GM19239 (cell line): ENCODE data around the gene FMNL2.

Experiments used
- DNase-seq: peaks from one replicate; pipeline ENCODE4 v3.0.0; 2011; ENCODE audit warnings: low spot score; ENCODE audit not compliant: insufficient read length
- FAIRE-seq: peaks from 2 replicates; lab custom pipeline; 2011; peaks lifted over from hg19 to GRCh38; lab: Jason Lieb, UNC

Gene FMNL2

GRCh38 chr2:152396051-152396511 is 61.1 kb downstream of the FMNL2 start:
- FAIRE-seq = no peak

GRCh38 chr2:152396763-152397162 is 61.8 kb downstream of the FMNL2 start:
- FAIRE-seq = no peak

More at GRCh38 chr2:152396051-152396511, 61.1 kb downstream of the FMNL2 start:
- no peak for DNase-seq

GRCh38 chr2:152399003-152399402 is 64.0 kb downstream of the FMNL2 start:
- FAIRE-seq (no peak), DNase-seq (no peak)

More at GRCh38 chr2:152396763-152397162, 61.8 kb downstream of the FMNL2 start:
- DNase-seq = no peak

GRCh38 chr2:152400607-152401214 is 65.7 kb downstream of the FMNL2 start:
- DNase-seq (no peak), FAIRE-seq (no peak)

DNA sequence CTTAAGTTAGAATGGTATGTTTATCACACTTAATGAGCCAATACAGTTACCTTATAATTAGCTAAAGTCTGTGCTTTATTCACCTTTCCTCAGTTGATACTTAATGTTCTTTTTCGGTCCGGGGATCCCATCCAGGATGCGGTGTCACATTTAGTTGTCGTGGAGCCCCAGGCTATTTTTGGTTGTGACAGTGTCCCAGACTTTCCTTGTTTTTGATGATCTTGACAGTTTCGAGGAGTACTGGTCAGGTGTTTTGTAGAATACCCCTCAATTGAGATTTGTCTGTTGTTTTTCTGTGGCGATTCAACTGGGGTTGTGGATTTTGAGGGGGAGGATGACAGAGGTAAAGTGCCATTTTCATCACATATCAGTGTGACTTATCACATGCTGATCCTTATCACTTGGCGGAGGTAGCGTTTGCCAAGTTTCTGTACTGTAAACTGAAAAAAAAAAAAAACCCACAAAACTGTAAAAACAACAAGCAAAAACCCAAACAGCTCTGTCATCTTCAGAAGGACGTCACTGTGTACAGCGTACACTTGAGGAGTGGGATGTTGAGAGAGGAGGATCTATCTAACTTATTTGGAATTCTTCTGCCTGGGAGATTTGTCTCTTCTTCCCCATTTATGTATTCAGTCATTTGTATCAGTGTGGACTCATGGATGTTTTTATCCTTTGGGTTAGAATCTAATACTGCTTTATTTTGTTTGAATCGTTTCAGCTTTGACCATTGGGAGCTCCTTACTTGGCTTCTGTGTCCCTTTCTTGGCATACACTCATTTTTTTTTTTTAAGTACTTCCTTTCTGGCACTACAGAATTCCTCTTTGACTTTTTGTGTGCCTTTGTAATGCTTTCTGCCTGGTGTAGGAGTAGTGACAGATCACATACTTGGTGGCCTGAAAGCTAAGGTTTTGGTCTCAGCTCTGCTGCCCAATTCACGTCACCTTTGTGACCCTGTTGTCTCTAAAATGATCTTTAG is 68.1 kb downstream of the FMNL2 start:
- no peak for FAIRE-seq
- no peak for DNase-seq

GRCh38 chr2:152405206-152406118 is 70.5 kb downstream of the FMNL2 start:
- DNase-seq = no peak
- no peak for FAIRE-seq

GRCh38 chr2:152406119-152406835 is 71.3 kb downstream of the FMNL2 start:
- no peak for FAIRE-seq
- no peak for DNase-seq

DNA sequence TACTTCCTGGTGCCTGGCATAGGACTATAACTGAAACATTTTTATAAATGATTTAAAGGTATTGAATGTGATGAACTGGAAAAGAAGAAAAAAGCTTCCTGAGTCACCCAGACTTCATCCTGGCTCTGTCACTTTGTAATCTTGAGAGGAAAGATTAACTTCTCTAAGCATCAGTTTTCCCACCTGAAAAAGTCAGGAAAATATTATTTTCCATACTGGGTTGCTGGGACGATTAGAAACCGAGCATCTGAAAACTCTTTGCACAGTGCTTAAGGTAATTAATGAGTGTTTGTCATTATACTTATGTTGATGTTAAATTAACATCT is 71.8 kb downstream of the FMNL2 start:
- FAIRE-seq = no peak
- no peak for DNase-seq

DNA sequence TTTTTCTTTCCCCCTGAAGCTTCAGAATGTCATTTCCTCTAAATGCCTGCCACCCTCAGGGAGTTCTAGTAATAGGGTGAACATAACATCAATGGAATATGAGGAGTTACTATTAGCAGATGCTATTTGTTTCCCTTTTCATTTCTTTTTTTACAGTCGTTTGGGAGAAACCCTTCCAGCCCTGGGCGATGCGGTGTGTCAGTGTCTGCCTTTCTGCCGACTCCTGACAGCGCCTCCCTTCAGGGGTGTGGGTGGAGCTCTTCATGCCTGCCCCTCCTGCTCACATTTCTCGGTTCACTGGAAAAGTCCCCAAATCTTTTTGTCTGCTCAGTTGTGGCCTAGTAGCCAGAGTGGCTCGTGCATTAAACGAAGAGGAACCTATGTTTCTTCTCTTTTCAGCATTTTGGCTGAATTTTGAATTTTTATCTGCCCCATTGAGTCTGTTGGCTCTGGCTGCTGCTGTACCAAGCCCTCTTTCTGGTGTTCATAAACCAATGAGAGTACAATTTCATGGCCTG is 72.3 kb downstream of the FMNL2 start:
- peak; percentile 26 for DNase-seq
- peak; percentile 76 for FAIRE-seq

DNA sequence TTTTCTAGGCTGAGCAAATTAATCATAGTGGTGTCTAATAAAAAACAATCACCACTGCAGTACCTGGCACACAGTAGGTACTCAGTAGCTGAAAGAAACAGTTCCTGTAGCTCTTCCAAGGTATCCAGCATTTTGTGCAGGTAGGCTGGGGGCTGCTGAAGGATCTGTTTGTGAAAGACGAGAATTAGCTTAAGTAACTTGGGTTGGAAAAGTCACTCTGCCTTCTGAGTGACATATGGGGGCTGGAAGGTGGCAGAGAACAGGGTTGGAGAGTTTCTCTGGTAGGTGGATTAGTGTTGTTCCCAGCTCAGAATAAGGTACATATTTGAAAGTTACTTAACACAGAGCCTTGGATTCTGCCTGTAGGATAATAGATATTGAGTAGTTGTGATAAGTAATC is 72.8 kb downstream of the FMNL2 start:
- no peak for FAIRE-seq
- no peak for DNase-seq

GRCh38 chr2:152408254-152408653 is 73.3 kb downstream of the FMNL2 start:
- DNase-seq (no peak), FAIRE-seq (no peak)

- DNase-seq = no peak
- FAIRE-seq = no peak
Measured at GRCh38 chr2:152409386-152410164, 74.6 kb downstream of the FMNL2 start.

- DNase-seq (no peak), FAIRE-seq (no peak)
Measured at GRCh38 chr2:152410165-152410597, 75.2 kb downstream of the FMNL2 start.

DNA sequence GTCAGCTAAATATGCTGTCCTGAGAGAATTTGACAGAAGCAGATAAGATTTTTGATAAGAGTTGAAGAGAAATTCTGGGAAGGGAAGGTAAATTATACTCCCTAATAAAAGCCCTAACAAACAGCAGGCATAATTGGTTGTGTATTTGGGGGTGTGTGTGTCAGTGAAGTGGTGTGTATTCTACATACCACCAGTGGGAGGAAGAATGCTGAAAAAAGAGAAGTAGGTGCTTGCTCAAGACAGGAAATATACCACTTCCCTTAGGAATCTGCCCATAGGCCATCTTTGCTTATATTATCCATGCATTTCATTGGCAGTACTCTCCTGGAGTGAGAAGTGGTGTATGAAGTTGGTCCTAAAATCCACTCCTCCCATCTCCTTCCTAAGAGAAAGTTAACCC is 76.2 kb downstream of the FMNL2 start:
- FAIRE-seq = no peak
- DNase-seq = no peak

DNA sequence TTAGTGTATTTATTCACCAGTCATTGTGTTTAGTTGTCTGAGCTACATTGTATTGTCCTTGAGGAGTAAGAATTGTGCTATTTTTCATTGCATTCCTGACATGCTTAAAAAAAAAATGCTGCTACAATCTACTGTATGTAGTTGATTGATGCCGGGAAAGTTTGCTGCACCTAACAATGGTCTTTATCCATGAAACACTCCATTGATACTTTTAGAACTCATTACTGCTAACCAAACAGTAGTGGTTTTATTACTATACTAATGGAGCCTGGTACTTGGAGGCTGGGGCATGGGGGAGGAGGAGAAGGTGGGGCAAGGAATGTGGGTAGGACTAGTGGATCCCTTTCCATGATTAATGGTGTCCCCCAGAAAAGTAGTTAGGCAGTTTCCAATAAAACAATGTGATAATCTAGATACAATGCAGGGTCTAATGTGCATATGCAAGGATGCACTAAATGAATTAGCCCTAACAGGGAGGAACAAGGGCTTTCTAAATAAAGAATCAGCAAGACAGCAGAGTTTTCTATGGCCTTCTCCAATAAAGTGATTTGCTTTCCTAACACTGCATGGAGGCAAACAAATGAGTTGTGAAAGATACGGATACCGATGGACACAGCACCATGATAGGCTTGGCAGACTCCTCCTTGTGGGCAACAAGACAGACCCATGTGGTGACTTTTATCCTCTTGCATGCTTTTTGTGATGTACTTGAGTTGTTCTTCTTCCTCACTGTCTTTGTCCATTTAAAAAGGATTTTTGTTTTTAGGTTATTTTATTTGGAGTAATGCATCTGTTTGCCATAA is 78.5 kb downstream of the FMNL2 start:
- DNase-seq = no peak
- no peak for FAIRE-seq

- DNase-seq = no peak
Measured at GRCh38 chr2:152415231-152415642, 80.3 kb downstream of the FMNL2 start.

DNA sequence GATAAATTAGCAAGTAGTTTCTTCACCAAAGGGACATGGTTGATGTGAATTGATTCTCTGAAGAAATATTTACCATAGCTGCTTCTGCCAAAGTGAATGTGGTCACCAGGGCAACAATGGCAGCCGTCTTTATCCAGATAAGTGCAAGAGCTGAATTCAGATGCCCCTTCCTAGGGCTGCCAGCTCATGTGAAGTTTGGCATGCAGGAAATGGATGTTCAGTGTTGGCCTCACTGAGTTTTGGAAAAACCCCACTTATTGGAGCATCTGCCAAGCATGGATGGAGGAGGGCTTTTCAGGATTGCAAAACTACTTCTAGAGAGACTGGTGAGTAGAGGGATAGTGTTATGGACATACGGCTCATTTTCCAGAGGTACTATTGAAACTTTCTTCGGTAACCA is 80.8 kb downstream of the FMNL2 start:
- no peak for DNase-seq
- no peak for FAIRE-seq

More at GRCh38 chr2:152415231-152415642, 80.3 kb downstream of the FMNL2 start:
- FAIRE-seq = no peak

DNA sequence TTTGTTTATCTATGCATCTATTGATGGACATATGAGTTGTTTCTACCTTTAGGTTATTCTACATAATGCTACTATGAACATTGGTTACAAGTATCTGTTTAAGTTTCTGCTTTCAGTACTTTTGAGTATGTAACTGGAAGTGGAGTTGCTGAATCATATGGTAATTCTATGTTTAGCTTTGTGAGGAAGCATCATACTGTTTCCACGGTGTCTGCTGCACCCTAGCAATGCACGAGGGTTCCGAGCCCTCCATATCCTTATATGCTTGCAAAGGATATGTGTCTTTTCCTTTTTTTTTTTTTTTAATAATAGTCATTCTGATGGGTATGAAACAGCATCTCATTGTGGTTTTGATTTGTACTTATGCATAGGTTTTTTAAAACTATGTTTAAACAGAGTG is 83.7 kb downstream of the FMNL2 start:
- DNase-seq (no peak), FAIRE-seq (no peak)
